Posterior cingulate gyrus (tissue), 11 donors: ENCODE results near the gene EBF4.
A peak's percentile ranks its signal among the peaks of the same experiment; 100 is the strongest.
"Not testable (repeated sequence)": the region's sequence is repeated elsewhere in the genome, so short reads cannot be mapped to it uniquely, and the experiment has no call there.

Experiments
- DNase-seq, 10 donors: peaks; one replicate each; pipeline versions ENCODE4 v3.0.0 to v3.0.0-alpha.2; 2020 to 2021; ENCODE audit warnings: mixed read lengths in 3 of 10
- intact Hi-C: fragments of 100-400 bp; cut with DNase I; formaldehyde crosslinking; loops from one replicate; pipeline ENCODE4 v1.15.1; 2023

Gene EBF4

DNA sequence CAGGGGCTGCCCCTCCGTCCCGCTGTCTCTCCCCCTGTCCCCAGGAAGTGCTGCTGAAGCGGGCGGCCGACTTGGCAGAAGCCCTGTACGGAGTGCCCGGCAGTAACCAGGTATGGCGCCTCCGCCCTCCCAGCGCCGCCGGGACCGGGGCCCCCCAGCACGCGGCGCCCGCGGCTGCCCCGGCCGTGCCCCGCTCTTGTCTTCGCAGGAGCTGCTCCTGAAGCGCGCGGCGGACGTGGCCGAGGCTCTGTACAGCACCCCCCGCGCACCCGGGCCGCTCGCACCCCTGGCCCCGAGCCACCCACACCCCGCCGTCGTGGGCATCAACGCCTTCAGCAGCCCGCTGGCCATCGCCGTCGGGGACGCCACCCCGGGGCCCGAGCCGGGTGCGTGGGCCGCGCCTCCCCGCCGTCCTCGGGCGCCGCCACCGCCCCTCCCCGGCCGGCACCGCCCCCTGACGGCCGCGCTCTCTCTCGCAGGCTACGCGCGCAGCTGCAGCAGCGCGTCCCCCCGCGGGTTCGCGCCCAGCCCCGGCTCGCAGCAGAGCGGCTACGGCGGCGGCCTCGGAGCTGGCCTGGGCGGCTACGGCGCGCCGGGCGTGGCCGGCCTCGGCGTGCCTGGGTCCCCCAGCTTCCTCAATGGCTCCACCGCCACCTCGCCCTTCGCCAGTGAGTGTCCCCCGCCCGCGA is 59.4 kb downstream of the EBF4 start:
- peak in 1 of 10 donors; percentile 77 for DNase-seq
- intact Hi-C loops: no loop called here

DNA sequence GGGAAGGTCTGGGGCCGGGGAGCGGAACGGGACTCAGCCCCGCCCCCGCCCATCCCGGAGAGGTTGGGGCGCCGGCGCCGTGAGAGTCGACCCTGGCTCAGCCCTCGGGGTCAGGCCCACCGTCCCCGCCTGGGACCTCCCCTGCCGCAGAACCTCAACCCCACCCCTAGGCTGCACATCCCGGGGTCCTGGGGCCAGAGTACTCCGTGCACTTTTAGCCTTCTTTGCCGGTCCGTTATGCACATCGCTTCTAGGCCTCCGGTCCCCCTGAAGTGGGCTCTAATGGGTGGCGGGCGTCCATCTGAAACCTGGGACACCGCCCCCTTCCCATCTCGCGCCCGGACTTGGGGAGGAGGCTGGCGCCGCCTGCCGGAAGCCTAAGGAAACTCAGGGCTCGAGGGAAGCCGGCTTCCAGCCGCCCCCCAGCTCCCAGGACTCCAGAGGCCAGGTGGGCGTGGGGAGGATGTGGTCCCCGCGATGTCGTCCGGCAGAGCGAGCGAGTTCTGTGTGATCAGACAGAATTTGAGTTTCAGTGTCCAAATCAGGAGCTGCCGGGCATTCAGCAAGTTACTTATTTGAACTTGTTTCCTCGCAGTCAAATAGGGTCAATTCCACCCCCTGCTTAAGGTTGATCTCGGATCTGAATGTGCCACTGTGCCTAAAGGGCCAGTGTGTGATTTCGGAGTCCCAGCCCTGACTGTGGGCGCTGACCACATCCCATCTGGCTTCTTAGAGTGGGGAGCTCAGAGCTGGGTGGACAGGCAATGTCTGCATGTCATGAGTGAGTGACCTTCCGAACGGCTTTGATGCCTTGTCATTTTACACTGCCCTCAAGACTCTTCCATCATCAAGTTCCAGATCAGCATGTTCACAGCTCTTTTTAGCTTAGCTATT is 60.2 kb downstream of the EBF4 start:
- DNase-seq: peak in 1 of 10 donors; percentile 80

DNA sequence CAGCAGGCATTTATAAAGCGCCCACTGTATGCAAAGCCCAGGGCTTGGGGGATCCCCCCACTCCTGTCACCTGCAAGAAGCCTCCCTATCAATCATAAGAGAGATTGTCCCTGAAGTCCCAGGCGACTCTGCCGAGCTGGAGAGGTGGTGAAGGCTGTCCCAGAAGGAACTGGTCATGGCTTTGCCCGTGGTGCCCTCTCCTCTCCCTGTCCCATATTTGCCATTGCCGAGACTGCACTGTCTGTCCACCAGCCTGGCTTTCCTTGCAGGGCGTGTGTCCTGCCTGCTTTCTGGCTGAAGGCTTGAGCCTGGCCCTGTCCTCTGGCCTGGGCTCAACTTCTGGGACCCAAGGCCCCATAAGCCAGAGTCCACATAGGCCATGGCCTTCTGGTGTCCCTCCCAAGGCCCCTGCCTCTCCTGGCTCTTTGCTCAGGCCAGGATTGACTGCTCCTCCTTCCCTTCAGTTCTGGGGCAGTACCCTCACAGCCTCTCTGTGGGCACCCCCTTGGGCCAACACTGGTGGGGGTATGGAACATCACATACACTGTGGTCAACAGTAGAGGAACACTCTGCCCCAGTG is 61.0 kb downstream of the EBF4 start:
- intact Hi-C loops: no loop called here
- DNase-seq: peak in 1 of 10 donors; percentile 60

More for the DNA sequence above, 60.2 kb downstream of the EBF4 start:
- intact Hi-C loops: no loop called here

DNA sequence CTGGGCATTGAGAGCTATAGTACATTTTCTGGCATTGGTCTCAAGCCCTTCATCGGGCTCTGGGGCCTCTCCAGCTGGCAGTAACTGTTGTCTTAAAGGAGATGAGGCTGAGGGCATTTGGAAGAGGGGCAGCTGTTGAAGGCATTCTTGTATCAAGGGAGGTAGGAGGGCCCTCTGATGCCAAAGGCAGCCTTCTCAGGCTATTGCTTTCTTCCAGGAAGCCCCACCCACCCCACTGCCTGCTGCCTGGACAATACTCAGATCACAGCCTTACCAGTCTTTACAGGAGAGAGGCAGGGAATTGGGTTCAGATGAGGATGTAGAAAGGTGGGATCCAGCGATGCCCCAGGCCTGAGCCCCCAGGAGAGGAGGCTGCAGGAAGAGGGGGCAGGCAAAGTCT is 61.8 kb downstream of the EBF4 start:
- peak in 1 of 10 donors; percentile 40 for DNase-seq
- intact Hi-C loops: no loop called here

DNA sequence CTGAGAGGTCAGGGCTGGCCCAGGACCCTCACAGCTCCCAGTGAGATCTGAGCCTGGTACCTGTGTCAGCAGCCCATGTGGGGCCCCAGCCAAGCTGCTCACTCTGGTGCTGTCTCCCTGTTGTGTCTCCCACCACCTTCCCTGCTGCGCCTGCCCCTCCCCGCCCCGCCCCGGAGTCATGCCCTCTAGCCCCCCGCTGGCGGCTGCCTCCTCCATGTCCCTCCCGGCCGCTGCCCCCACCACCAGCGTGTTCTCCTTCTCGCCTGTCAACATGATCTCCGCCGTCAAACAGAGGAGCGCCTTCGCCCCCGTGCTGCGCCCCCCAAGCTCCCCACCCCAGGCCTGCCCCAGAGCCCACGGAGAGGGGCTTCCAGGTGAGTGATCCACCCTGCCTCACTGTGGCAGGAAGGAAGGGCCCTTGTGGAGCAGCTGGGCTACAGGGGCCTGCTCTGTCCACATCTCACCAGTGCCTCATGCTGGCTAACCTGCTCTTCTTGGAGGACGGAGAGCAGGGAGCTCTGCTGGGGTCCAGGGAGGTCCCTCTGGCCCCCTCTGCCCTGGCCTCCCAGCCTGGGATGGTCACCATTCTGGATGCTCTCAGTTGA is 63.0 kb downstream of the EBF4 start:
- peak in 1 of 10 donors; percentile 39 for DNase-seq
- intact Hi-C loops: no loop called here

DNA sequence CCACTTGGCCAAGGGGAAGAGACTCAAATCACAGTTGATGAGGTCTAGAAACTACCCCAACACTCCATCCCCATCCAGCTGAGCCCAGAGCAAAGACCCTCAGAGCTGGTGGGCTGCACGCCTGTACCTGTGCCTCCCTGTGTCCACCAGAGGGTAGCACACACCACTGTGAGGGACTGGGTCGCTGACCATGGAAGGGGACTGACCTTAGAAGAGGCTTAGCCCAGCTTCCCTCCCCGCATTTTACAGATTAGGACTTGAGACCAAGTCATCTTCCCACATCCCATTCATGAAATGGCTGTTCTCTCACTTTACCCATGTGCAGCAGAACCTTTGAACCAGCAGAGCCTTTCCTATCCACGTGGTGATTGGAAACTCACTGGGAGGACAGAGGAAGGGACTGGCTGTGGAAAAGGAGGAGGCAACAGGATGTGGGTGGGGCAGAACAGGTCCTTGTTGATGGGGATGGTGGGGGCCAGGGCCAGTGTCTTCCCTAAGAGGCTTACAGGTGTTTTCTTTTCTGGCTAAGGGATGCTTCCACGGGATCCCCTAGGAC is 63.6 kb downstream of the EBF4 start:
- DNase-seq: peak in 1 of 10 donors; percentile 63
- intact Hi-C loops: no loop called here

DNA sequence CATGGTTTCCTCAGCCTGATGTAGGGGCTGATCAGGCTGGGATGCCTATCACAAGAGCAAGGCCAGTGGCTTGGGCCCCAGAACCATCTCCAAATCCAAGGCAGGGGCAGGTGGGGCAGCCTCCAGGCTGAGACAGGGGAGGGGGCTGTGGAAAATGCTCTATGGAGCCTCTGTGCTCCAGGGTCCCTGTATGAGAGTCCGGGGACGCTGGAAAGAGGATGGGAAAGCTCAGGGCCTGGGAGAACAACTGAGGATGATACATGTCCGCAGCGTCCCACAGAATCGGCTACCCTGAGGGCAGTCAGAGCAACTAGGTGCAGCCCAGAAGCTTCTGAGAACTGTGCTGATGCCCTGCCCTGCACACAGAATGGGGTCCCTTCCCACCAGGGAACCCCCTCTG is 64.4 kb downstream of the EBF4 start:
- intact Hi-C loops: no loop called here

DNA sequence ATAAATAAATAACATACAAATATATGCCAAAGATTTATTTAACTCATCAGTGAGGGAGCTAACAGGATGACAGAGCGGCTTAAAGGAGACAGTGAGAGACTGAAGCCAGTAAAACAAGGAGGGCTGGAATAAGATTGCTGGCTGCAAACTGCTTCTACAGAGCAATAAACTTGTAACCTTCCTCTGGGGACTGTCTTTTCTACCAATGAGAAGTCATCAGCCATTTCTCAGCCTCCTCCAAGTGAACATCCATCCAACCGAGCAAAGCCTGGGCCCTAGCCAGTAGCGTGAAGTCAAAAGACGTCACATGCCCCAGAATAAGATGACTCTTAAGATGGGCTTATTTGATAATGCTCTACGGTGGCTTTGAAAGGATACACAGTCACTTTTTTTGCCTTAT is 65.4 kb downstream of the EBF4 start:
- intact Hi-C loops: no loop called here
- peak in 1 of 10 donors; percentile 2 for DNase-seq

More for the DNA sequence above, 64.4 kb downstream of the EBF4 start:
- DNase-seq: peak in 1 of 10 donors; percentile 65

DNA sequence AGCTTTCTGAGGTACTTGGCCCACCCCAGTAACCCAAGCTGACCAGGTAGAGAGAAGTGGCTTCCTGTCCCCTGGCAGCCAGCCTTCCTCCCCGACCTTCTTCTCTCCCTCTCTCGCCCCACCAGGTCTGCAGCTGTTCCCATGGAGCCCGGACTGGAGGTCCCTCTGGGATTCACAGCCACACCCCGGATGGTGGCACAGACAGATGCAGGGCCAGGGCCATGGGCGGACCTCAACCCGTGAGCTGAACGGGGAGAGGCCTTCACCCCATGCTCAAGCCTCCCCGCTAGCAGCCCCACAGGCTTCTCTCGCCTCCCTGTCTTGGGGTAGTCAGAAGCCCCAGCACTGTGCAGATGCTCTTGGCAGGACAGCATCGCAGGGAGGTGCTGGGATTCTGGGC is 66.6 kb downstream of the EBF4 start:
- intact Hi-C loops: no loop called here

DNA sequence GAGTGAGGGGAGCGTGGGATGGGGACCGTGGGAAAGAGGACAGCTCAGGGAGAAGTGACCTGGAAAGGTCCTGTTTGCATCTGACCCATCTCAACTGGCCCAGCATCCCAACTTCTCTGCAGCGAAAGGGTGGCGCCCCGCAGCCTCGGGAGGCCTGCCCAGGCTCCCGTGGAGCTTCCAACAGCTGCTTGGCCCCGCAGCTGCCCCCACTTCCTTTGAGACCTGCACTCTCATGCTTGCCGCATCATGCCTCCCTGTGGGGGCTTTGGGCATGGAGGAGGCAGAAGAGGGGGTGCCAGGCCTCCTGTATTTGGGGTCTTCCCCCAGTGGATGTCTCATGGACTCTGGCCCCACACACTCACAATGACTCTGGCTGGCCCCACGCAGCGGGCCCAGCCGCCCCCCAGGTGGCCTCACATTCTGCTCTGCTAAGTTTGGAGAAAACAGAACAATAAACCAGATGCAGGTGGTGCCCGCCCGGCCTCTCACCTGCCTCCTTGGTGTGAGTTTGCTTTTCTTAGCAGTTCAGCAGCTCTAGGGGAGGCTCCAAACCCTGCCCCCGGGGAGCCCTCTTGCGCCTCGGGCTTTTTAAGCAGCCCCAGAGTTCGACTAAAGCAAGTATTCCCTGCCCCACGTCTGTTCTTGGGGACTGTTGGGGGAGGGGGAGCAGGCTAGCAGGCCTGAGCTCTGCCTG is 67.2 kb downstream of the EBF4 start:
- peak in 1 of 10 donors; percentile 58 for DNase-seq
- intact Hi-C loops: no loop called here

More for the DNA sequence above, 66.6 kb downstream of the EBF4 start:
- peak in 1 of 10 donors; percentile 77 for DNase-seq

DNA sequence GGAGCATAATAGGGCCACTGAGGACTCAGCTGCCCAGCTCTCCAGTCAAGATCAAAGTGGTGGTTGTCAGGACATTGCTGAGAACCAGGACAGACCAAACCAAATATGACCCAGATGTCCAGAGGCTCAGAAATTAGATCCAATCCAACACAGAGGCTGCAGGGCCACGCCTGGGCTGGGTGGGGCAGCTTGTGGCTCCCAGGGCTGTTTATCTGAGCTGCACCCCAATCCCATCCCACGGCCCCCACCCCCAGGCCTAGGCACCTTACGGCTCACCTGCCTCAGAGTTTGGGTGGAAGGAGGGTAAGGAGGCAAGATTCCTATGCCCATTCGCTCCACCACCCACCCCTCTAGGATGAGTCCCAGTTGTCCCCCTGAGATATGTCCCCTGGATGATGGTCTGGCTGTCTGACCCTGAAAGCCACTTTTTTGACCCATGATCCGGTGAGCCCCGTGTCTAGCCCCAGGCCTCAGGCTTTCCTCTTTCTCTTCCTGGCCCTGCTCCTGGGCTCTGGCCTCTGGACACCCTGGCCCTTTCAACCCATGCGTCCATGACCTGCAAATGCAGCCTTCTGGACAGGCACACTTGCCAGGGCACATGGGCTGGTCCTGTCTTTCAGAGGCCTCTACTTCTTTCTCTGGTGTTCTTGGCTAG is 67.8 kb downstream of the EBF4 start:
- DNase-seq: peak in 1 of 10 donors; percentile 60
- intact Hi-C loops: no loop called here

DNA sequence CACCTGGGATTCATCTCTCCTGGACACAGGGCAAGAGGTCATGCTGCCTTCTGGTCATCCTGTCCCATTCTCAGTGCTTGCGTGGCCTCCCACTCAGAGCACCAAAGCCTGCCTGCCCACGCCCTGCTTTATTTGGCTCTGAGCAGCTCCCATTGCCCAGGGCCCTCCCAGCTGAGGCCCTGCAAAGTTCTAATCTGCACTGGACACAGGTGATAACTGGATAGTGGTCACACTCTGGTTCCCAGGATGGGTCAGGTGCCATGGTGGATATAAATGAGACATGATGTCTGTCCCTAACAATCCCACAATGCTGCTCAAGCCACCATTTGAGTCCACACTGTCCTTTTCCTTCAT is 68.3 kb downstream of the EBF4 start:
- DNase-seq: no peak
- intact Hi-C loops: no loop called here

DNA sequence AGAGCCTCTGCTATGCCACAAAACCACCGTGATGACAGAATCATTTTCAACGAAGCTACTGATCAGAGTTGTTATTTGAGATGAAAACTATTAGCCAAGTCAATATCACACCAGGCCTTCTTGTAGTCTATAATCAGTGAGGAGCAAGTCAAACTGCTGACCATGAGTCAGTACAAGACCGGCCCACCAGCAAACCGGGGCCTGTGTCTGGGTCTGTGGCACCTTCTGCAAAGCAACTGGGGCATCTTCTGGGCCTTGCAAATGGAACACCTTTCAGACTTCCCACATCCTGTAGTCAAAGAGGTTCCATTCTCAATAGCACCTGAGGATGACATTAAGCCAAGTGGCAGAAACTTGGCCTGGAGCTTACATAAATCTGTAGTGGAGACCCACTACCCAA is 69.3 kb downstream of the EBF4 start:
- intact Hi-C loops: no loop called here
- peak in 1 of 10 donors; percentile 9 for DNase-seq

DNA sequence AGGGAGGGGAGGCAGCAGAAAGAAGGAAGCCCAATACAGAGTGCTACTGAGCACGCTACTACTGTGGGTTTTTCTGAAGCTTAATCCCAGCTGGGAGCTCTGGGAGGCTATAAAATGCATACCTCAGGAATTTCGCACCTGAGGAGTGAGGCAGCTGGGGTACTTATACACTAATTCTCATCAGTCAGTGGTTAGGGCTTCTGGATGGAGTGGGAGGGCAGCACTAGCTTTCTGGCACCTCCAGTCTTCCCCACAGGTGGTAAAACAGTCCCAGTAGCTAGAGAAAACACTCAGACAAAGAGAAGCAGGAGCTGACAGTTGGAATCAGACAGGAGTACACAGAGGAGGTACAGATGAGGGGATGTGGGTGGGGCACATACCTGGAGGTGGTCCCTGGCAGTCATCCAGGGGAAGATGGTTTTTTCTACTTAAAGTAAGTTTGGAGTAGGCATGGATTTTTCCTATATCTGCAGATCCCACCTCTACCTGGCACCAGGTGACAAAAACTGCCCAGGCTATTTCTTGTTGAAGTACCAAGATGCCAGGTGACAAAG is 70.1 kb downstream of the EBF4 start:
- peak in 1 of 10 donors; percentile 15 for DNase-seq
- intact Hi-C loops: no loop called here

DNA sequence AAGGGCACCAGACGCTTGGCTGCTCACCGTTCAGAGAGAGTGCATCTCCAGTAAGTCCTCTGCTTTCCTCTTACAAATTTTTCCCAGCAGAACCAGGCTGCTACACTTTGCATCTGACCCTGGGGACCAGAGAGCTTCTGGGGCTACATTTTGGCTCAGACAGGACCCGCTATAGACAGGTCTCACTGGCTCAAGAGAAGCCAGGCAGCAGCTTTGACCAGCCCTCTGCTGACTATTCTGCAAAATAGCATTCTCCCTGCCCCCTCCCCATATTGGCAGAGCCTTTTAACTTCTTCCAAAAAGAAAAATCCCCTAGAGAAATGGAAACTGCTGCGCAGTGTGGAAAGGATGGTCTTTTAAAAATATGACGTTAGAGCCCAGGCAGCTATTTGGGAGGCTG is 70.6 kb downstream of the EBF4 start:
- intact Hi-C loops: no loop called here
- peak in 1 of 10 donors; percentile 12 for DNase-seq

DNA sequence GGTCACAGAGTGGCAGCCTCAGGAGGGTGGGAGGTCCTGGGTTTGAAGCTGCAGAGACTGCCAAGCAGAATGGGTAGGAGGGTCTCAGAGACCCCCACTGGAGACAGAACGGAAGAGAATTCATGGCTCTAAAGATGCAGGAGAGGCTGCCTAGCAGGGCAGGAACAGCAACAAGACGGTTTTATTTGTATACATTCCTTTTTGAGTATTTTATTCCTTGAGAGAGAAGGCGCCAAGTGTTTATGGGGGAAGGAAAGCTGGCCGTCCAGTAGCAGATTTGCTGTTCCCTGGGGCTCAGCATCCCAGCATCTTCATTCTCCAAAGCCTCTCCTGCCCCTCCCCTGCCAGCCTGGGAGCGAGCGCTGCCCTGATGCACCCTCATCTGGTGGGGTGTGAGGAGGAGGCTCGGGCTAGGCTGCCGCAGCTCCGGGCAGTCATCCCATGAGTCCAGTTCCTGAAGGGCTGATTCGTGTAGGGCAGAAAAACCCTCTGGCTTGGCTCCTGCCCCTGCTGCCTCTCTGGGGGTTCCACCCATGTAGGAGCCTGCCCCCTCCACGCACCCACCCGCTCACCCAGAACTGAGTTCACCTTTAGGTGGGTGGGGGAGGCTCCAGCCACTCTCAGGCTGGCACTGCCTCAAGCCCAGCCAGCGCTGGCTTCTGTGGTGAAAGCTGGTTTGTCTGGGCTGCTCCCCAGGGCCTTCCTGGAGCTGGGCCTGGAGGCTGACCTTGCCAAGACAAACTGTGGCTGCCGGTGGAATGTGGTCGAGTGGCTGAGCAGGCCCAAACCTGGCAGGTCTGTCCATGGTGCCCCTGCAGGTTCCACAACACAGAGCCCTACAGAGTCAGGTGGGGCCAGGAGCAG is 75.4 kb downstream of the EBF4 start:
- DNase-seq: no peak
- intact Hi-C loops: no loop called here

DNA sequence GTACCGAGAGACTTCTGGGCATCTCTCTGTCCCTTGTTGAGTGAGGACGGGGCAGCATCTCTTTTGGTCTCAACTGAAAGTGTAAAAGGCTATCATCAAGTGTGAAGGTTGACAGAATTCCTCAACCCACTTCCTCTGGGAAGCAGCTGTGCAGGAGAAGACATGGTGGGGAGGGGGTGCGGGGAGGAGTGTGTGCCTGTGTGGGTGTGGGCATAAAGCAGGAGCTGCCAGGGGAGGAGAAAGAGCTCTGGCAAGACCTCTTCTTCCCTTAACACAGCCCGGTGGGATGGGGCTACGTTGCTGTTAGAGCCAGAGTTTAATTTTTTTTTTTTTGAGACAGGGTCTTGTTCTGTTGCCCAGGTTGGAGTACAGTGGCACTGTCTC is 76.0 kb downstream of the EBF4 start:
- DNase-seq: no peak
- intact Hi-C loops: no loop called here

DNA sequence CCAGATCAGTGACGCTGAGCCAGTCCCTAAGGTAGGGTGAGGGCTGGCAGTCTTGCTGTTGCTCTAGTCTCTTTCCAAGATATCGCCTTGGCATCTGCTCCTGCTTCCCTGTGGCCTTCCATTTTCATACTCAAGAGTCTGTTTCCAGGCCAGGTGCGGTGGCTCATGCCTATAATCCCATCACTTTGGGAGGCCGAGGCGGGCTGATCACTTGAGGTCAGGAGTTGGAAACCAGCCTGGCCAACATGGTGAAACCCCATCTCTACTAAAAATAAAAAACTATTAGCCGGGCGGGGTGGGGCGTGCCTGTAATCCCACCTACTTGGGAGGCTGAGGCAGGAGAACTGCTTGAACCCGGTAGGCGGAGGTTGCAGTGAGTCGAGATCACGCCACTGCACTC is 77.5 kb downstream of the EBF4 start:
- intact Hi-C loops, DNase-seq: not testable (repeated sequence)
